Measurements from ENCODE around the gene PCSK9. TPM values are rescaled to one million over a fixed set of nuclear protein-coding genes. Genes with fewer than 3 reads are reported as not detected.

PCSK9 gene
- total and polyA plus RNA-seq, 2 of the 13 experiments (the other 11 are each of a cell fraction or from before 2014, with no cell fraction given), result 33.3 to 80.5 TPM

- peak; percentile 98 for TF ChIP-seq HNF1A (IDR thresholded peaks at IDR 0.05; ENCODE audit: low read depth)
- TF ChIP-seq HNF1A (CRISPR knock-in tag; IDR thresholded peaks at IDR 0.05; ENCODE audit: borderline replicate concordance), result peak; percentile 99
- peak; percentile 83 for TF ChIP-seq ZNF280D (CRISPR knock-in tag; IDR thresholded peaks at IDR 0.05)
- 0 out of 2 replicates have a peak, but pooled peaks have one; percentile 68 for TF ChIP-seq ZNF589 (CRISPR knock-in tag; conservative IDR thresholded peaks at IDR 0.05)
- peak; percentile 89 for TF ChIP-seq ZNF33B (CRISPR knock-in tag; IDR thresholded peaks at IDR 0.05)
- TF ChIP-seq BRCA1 (CRISPR knock-in tag; IDR thresholded peaks at IDR 0.05), result 0 out of 2 replicates have a peak, but pooled peaks have one; percentile 26
- TF ChIP-seq RORA (CRISPR knock-in tag; IDR thresholded peaks at IDR 0.05), result no peak
- TF ChIP-seq ZBTB37 (CRISPR knock-in tag; IDR thresholded peaks at IDR 0.05), result no peak
- peak; percentile 77 for TF ChIP-seq ZGPAT (CRISPR knock-in tag; IDR thresholded peaks at IDR 0.05)
- TF ChIP-seq POLR2AphosphoS2 (IDR thresholded peaks at IDR 0.05; ENCODE audit: low read depth, low read length), result no peak
- TF ChIP-seq ZNF788 (CRISPR knock-in tag; IDR thresholded peaks at IDR 0.05; ENCODE audit: borderline replicate concordance), result 0 out of 2 replicates have a peak, but pooled peaks have one; percentile 14
- TF ChIP-seq KDM3A (CRISPR knock-in tag; IDR thresholded peaks at IDR 0.05; ENCODE audit: low read depth), result peak; percentile 66; the same call in 1 of the 2 replicates
- TF ChIP-seq KMT2A (CRISPR knock-in tag; IDR thresholded peaks at IDR 0.05), result peak; percentile 94
- peak; percentile 90; the same call in 1 of the 2 replicates for TF ChIP-seq ARID2 (CRISPR knock-in tag; IDR thresholded peaks at IDR 0.05; ENCODE audit: borderline replicate concordance)
- TF ChIP-seq NR0B2 (CRISPR knock-in tag; IDR thresholded peaks at IDR 0.05), result peak; percentile 61
- no peak for TF ChIP-seq MBNL3 (CRISPR knock-in tag; conservative IDR thresholded peaks at IDR 0.05)
- TF ChIP-seq GTF3A (CRISPR knock-in tag; conservative IDR thresholded peaks at IDR 0.05), result no peak
- peak; percentile 46; the same call in 1 of the 2 replicates for TF ChIP-seq ZNF143 (CRISPR knock-in tag; IDR thresholded peaks at IDR 0.05)
These were observed at the start of gene PCSK9 (continued) for GRCh38 chr1:55039342-55040082.
